ENCODE measurements around the gene AKTIP.
A peak's percentile ranks its signal among the peaks of the same experiment; 100 is the strongest.
"Not testable (repeated sequence)": the region's sequence is repeated elsewhere in the genome, so short reads cannot be mapped to it uniquely, and the experiment has no call there.

AKTIP gene

GRCh38 chr16:53502331-53503269, at the start of gene AKTIP:
Gene AKTIP (minus strand): TSS chr16:53503209. CDS start chr16:53500259, 2,950 bp downstream.
- DNase-seq: peak in 1 of 2 donors; percentile 24

- peak; percentile 45 to 74 for DNase-seq
These were observed 47.1 kb upstream of the AKTIP start for GRCh38 chr16:53549970-53550690.

GRCh38 chr16:53546988-53547391, 44.0 kb upstream of the AKTIP start:
- DNase-seq: no peak

GRCh38 chr16:53545433-53545832, 42.4 kb upstream of the AKTIP start:
- DNase-seq: peak; percentile 53 to 65

- no peak for DNase-seq
These were observed 39.3 kb upstream of the AKTIP start for GRCh38 chr16:53542283-53542682.

GRCh38 chr16:53541326-53541725, 38.3 kb upstream of the AKTIP start:
- no peak for DNase-seq

- not testable (repeated sequence) for DNase-seq
These were observed 37.0 kb upstream of the AKTIP start for GRCh38 chr16:53539759-53540718.

- not testable (repeated sequence) for DNase-seq
These were observed 36.3 kb upstream of the AKTIP start for GRCh38 chr16:53539346-53539745.

- peak in 1 of 2 donors; percentile 40 for DNase-seq
These were observed 34.6 kb upstream of the AKTIP start for GRCh38 chr16:53537626-53538025.

- no peak for DNase-seq
These were observed 31.2 kb upstream of the AKTIP start for GRCh38 chr16:53534206-53534605.

- no peak for DNase-seq
These were observed 27.7 kb upstream of the AKTIP start for GRCh38 chr16:53530741-53531140.

- DNase-seq: no peak
These were observed 27.0 kb upstream of the AKTIP start for GRCh38 chr16:53530046-53530445.

GRCh38 chr16:53529513-53529912, 26.5 kb upstream of the AKTIP start:
- no peak for DNase-seq

GRCh38 chr16:53528797-53529196, 25.8 kb upstream of the AKTIP start:
- no peak for DNase-seq

GRCh38 chr16:53523971-53524548, 21.1 kb upstream of the AKTIP start:
- no peak for DNase-seq

- DNase-seq: no peak
These were observed 20.3 kb upstream of the AKTIP start for GRCh38 chr16:53523126-53523804.

- DNase-seq: peak in 1 of 2 donors; percentile 28
These were observed 16.5 kb upstream of the AKTIP start for GRCh38 chr16:53519417-53520091.

GRCh38 chr16:53518550-53519416, 15.8 kb upstream of the AKTIP start:
- DNase-seq: peak; percentile 80 to 86

GRCh38 chr16:53517851-53518250, 14.8 kb upstream of the AKTIP start:
- DNase-seq: no peak

- no peak for DNase-seq
These were observed 12.8 kb upstream of the AKTIP start for GRCh38 chr16:53515811-53516210.
